ENCODE data around the gene AOAH.

AOAH gene

GRCh38 chr7:36711256-36711655, 13.0 kb downstream of the AOAH start:
- DNase-seq (no peak), ATAC-seq (ENCODE audit: insufficient read depth, low read depth) (no peak)
- no peaks in the 10 kb centered on the region for H4K20me1 ChIP-seq (ENCODE audit: insufficient read depth, low read length)
- H3K36me3 ChIP-seq (ENCODE audit: insufficient read depth, low read length): no peaks in the 10 kb centered on the region
- H3K27me3 ChIP-seq (ENCODE audit: insufficient read depth, low read length, poor library complexity): no peaks in the 10 kb centered on the region
- no peaks in the 10 kb centered on the region for H3K4me1 ChIP-seq (ENCODE audit: insufficient read depth, low read length)
- H3K4me3 ChIP-seq (ENCODE audit: low read depth in 1 of 2, low read length in 2 of 2): no peak overlapping the region
- peaks cover 2% of the 10 kb centered on the region for H3K9me3 ChIP-seq (ENCODE audit: insufficient read depth, low read length, severe bottlenecking)
- no peak overlapping the region for H3K27ac ChIP-seq (ENCODE audit: low read length)
- no peak overlapping the region for H3K4me2 ChIP-seq (ENCODE audit: insufficient read depth, low read length)
- no peaks in the 10 kb centered on the region for H3K79me2 ChIP-seq (ENCODE audit: insufficient read depth, low read length)
- H2AFZ ChIP-seq (ENCODE audit: low read depth, low read length): no peak overlapping the region
- TF ChIP-seq EZH2 (IDR thresholded peaks at IDR 0.05; ENCODE audit: borderline replicate concordance, low read depth, low read length, severe bottlenecking) (no peak), CTCF (IDR thresholded peaks at IDR 0.05; ENCODE audit: borderline replicate concordance, extremely low read depth, low read length, poor library complexity, severe bottlenecking) (no peak)
- H3K9ac ChIP-seq (ENCODE audit: low read depth, low read length): no peak overlapping the region

- H4K20me1 ChIP-seq (ENCODE audit: insufficient read depth, low read length): no peaks in the 10 kb centered on the region
Observed at GRCh38 chr7:36710186-36710791, 14.0 kb downstream of the AOAH start.

GRCh38 chr7:36708767-36709166, 15.5 kb downstream of the AOAH start:
- DNase-seq (no peak), ATAC-seq (ENCODE audit: insufficient read depth, low read depth) (no peak)
- Histone ChIP-seq H3K27me3 (ENCODE audit: insufficient read depth, low read length, poor library complexity) (no peaks in the 10 kb centered on the region), H3K36me3 (ENCODE audit: insufficient read depth, low read length) (no peaks in the 10 kb centered on the region), H3K9me3 (ENCODE audit: insufficient read depth, low read length, severe bottlenecking) (peaks cover 2% of the 10 kb centered on the region), H4K20me1 (ENCODE audit: insufficient read depth, low read length) (no peaks in the 10 kb centered on the region), H3K4me1 (ENCODE audit: insufficient read depth, low read length) (no peaks in the 10 kb centered on the region), H3K4me3 (ENCODE audit: low read depth in 1 of 2, low read length in 2 of 2) (no peak overlapping the region), H3K4me2 (ENCODE audit: insufficient read depth, low read length) (no peak overlapping the region), H3K9ac (ENCODE audit: low read depth, low read length) (no peak overlapping the region), H3K27ac (ENCODE audit: low read length) (no peak overlapping the region), H2AFZ (ENCODE audit: low read depth, low read length) (no peak overlapping the region), H3K79me2 (ENCODE audit: insufficient read depth, low read length) (no peaks in the 10 kb centered on the region)
- TF ChIP-seq EZH2 (IDR thresholded peaks at IDR 0.05; ENCODE audit: borderline replicate concordance, low read depth, low read length, severe bottlenecking) (no peak), CTCF (IDR thresholded peaks at IDR 0.05; ENCODE audit: borderline replicate concordance, extremely low read depth, low read length, poor library complexity, severe bottlenecking) (no peak)

More at GRCh38 chr7:36710186-36710791, 14.0 kb downstream of the AOAH start:
- no peak overlapping the region for H2AFZ ChIP-seq (ENCODE audit: low read depth, low read length)
- TF ChIP-seq EZH2 (IDR thresholded peaks at IDR 0.05; ENCODE audit: borderline replicate concordance, low read depth, low read length, severe bottlenecking) (no peak), CTCF (IDR thresholded peaks at IDR 0.05; ENCODE audit: borderline replicate concordance, extremely low read depth, low read length, poor library complexity, severe bottlenecking) (no peak)
- H3K27ac ChIP-seq (ENCODE audit: low read length): no peak overlapping the region
- no peak overlapping the region for H3K4me3 ChIP-seq (ENCODE audit: low read depth in 1 of 2, low read length in 2 of 2)
- no peak overlapping the region for H3K4me2 ChIP-seq (ENCODE audit: insufficient read depth, low read length)
- ATAC-seq (ENCODE audit: insufficient read depth, low read depth) (no peak), DNase-seq (no peak)
- no peaks in the 10 kb centered on the region for H3K36me3 ChIP-seq (ENCODE audit: insufficient read depth, low read length)
- no peak overlapping the region for H3K9ac ChIP-seq (ENCODE audit: low read depth, low read length)
- H3K9me3 ChIP-seq (ENCODE audit: insufficient read depth, low read length, severe bottlenecking): peaks cover 2% of the 10 kb centered on the region
- no peaks in the 10 kb centered on the region for H3K4me1 ChIP-seq (ENCODE audit: insufficient read depth, low read length)
- H3K27me3 ChIP-seq (ENCODE audit: insufficient read depth, low read length, poor library complexity): no peaks in the 10 kb centered on the region
- H3K79me2 ChIP-seq (ENCODE audit: insufficient read depth, low read length): no peaks in the 10 kb centered on the region

All from DND-41 (cell line).